ENCODE measurements around the gene MAGI2. TPM values are rescaled to one million over a fixed set of nuclear protein-coding genes. Genes with fewer than 3 reads are reported as not detected.

MAGI2 gene
- total RNA-seq, 2 donors from 2014 or later = 18.3 to 31.8 TPM

- Histone ChIP-seq H3K4me1 (ENCODE audit: control insufficient read depth in 1 of 2, low read depth in 2 of 2) (no peaks in the 10 kb centered on the region), H3K27me3 (replicated peaks; ENCODE audit: insufficient read depth) (no peaks in the 10 kb centered on the region), H3K36me3 (no peaks in the 10 kb centered on the region), H3K27ac (no peak overlapping the region), H3K9me3 (no peaks in the 10 kb centered on the region), H3K4me3 (no peak overlapping the region)
- ATAC-seq (ENCODE audit: insufficient number of reproducible peaks, low FRiP score, low read depth) = no peak
- no peak for DNase-seq (ENCODE audit: low spot score)
- TF ChIP-seq, protein P1, sequence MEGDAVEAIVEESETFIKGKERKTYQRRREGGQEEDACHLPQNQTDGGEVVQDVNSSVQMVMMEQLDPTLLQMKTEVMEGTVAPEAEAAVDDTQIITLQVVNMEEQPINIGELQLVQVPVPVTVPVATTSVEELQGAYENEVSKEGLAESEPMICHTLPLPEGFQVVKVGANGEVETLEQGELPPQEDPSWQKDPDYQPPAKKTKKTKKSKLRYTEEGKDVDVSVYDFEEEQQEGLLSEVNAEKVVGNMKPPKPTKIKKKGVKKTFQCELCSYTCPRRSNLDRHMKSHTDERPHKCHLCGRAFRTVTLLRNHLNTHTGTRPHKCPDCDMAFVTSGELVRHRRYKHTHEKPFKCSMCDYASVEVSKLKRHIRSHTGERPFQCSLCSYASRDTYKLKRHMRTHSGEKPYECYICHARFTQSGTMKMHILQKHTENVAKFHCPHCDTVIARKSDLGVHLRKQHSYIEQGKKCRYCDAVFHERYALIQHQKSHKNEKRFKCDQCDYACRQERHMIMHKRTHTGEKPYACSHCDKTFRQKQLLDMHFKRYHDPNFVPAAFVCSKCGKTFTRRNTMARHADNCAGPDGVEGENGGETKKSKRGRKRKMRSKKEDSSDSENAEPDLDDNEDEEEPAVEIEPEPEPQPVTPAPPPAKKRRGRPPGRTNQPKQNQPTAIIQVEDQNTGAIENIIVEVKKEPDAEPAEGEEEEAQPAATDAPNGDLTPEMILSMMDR (IDR thresholded peaks at IDR 0.05) = no peak
Observed at GRCh38 chr7:78448911-78449310, 1004.6 kb downstream of the MAGI2 start.

DNA sequence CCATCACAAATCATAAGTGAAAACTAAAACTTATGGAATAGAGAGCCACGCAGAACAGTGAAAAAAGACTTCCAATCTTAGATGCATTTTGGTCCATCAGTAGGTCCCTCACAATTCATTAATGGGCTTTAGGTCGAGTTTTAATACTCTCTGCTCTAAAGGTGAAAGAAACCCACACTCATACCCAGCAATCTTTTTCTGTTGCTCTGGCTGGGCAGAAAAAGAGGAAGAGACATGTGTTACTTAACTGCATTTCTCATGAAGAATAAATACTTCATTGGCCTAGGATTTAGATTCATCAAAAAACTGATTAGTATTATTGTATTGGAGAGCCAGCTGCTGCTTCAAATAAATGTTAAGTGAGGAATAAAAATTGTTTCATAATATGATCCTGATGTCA is 1009.2 kb downstream of the MAGI2 start:
- no peak overlapping the region for H3K27ac ChIP-seq
- no peak overlapping the region for H3K4me3 ChIP-seq
- H3K9me3 ChIP-seq = no peaks in the 10 kb centered on the region
- no peaks in the 10 kb centered on the region for H3K4me1 ChIP-seq (ENCODE audit: control insufficient read depth in 1 of 2, low read depth in 2 of 2)
- ATAC-seq (ENCODE audit: insufficient number of reproducible peaks, low FRiP score, low read depth) (no peak), DNase-seq (ENCODE audit: low spot score) (no peak)
- TF ChIP-seq, protein P1 (IDR thresholded peaks at IDR 0.05) = no peak
- H3K36me3 ChIP-seq = no peaks in the 10 kb centered on the region
- H3K27me3 ChIP-seq (replicated peaks; ENCODE audit: insufficient read depth) = no peaks in the 10 kb centered on the region

GRCh38 chr7:78443811-78444210 is 1009.7 kb downstream of the MAGI2 start:
- Histone ChIP-seq H3K27me3 (replicated peaks; ENCODE audit: insufficient read depth) (no peaks in the 10 kb centered on the region), H3K9me3 (no peaks in the 10 kb centered on the region), H3K4me1 (ENCODE audit: control insufficient read depth in 1 of 2, low read depth in 2 of 2) (no peaks in the 10 kb centered on the region), H3K36me3 (no peaks in the 10 kb centered on the region), H3K27ac (no peak overlapping the region), H3K4me3 (no peak overlapping the region)
- no peak for ATAC-seq (ENCODE audit: insufficient number of reproducible peaks, low FRiP score, low read depth)
- DNase-seq (ENCODE audit: low spot score) = no peak
- TF ChIP-seq, protein P1 (IDR thresholded peaks at IDR 0.05) = no peak

GRCh38 chr7:78441737-78442136 is 1011.7 kb downstream of the MAGI2 start:
- Histone ChIP-seq H3K27ac (no peak overlapping the region), H3K4me3 (no peak overlapping the region), H3K9me3 (no peaks in the 10 kb centered on the region), H3K27me3 (replicated peaks; ENCODE audit: insufficient read depth) (no peaks in the 10 kb centered on the region), H3K4me1 (ENCODE audit: control insufficient read depth in 1 of 2, low read depth in 2 of 2) (peaks cover 3 to 15% of the 10 kb centered on the region in 2 donors), H3K36me3 (no peaks in the 10 kb centered on the region)
- DNase-seq (ENCODE audit: low spot score) = no peak
- ATAC-seq (ENCODE audit: insufficient number of reproducible peaks, low FRiP score, low read depth) = no peak
- TF ChIP-seq, protein P1 (IDR thresholded peaks at IDR 0.05) = no peak

GRCh38 chr7:78438433-78438832 is 1015.0 kb downstream of the MAGI2 start:
- no peaks in the 10 kb centered on the region for H3K36me3 ChIP-seq
- no peak for DNase-seq (ENCODE audit: low spot score)
- TF ChIP-seq, protein P1 (IDR thresholded peaks at IDR 0.05) = no peak
- no peak overlapping the region for H3K4me3 ChIP-seq
- peaks cover 10 to 38% of the 10 kb centered on the region in 2 donors for H3K4me1 ChIP-seq (ENCODE audit: control insufficient read depth in 1 of 2, low read depth in 2 of 2)
- no peaks in the 10 kb centered on the region for H3K9me3 ChIP-seq
- no peak overlapping the region for H3K27ac ChIP-seq
- H3K27me3 ChIP-seq (replicated peaks; ENCODE audit: insufficient read depth) = no peaks in the 10 kb centered on the region
- ATAC-seq (ENCODE audit: insufficient number of reproducible peaks, low FRiP score, low read depth) = no peak
